Stomach smooth muscle (tissue), 2 donors: ENCODE measurements around the gene MLLT3.

Experiments used
- H3K27ac ChIP-seq: one replicate; pipeline ENCODE4 v1.7.0; 2013; ENCODE audit warnings: mild to moderate bottlenecking, low read length, inconsistent platforms
- H3K27me3 ChIP-seq, 2 donors: one replicate each; pipeline ENCODE4 v1.7.0; 2013; ENCODE audit warnings: low read length in 2 of 2; ENCODE audit not compliant: insufficient read depth in 2 of 2, control insufficient read depth in 1 of 2
- H3K36me3 ChIP-seq, 2 donors: one replicate each; pipeline ENCODE4 v1.7.0; 2013; ENCODE audit warnings: low read length in 2 of 2; ENCODE audit not compliant: control insufficient read depth in 2 of 2, insufficient read depth in 2 of 2
- H3K4me1 ChIP-seq: one replicate; pipeline ENCODE4 v1.7.0; 2013; ENCODE audit warnings: low read length; ENCODE audit not compliant: control insufficient read depth, insufficient read depth
- H3K4me3 ChIP-seq, 2 donors: one replicate each; pipeline ENCODE4 v1.7.0; 2013; ENCODE audit warnings: low read length in 2 of 2
- H3K9ac ChIP-seq, 2 donors: one replicate each; pipeline ENCODE4 v1.7.0; 2013; ENCODE audit warnings: low read length in 2 of 2, mild to moderate bottlenecking in 1 of 2
- H3K9me3 ChIP-seq, 2 donors: one replicate each; pipeline ENCODE4 v1.7.0; 2013; ENCODE audit warnings: low read length in 2 of 2; ENCODE audit not compliant: control insufficient read depth in 2 of 2
- donor health status: healthy.
- donor health status: Pancreatic carcinoma.

Gene MLLT3

GRCh38 chr9:20500101-20500500, 122.2 kb downstream of the MLLT3 start:
- no peaks in the 10 kb centered on the region for H3K27me3 ChIP-seq
- H3K27ac ChIP-seq: no peak overlapping the region
- H3K9me3 ChIP-seq: no peaks in the 10 kb centered on the region
- H3K4me3 ChIP-seq: no peak overlapping the region
- H3K4me1 ChIP-seq: peaks cover 3% of the 10 kb centered on the region
- H3K36me3 ChIP-seq: no peaks in the 10 kb centered on the region
- H3K9ac ChIP-seq: no peak overlapping the region

GRCh38 chr9:20499013-20499412, 123.3 kb downstream of the MLLT3 start:
- Histone ChIP-seq H3K36me3 (no peaks in the 10 kb centered on the region), H3K27me3 (no peaks in the 10 kb centered on the region), H3K4me3 (no peak overlapping the region), H3K4me1 (no peaks in the 10 kb centered on the region), H3K27ac (no peak overlapping the region), H3K9ac (no peak overlapping the region), H3K9me3 (no peaks in the 10 kb centered on the region)

DNA sequence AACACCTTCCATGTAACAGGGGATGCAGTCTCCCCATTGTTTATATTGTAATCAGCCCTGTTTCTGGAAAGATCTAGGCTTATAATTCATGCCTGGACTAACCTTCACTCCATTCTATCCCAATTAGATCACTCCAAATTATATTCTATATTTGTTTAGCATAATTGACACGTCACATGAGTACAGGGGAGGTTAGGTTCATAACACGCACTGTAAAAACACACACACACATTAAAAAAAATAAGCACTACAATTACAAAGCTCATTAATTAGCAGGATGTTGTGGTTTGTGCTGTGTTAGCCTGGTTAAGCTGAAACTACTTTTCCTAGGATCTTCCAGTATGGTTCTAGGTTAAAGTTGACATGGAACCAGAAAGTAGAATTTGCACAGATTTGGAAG, 126.0 kb downstream of the MLLT3 start:
- Histone ChIP-seq H3K4me3 (no peak overlapping the region), H3K9ac (no peak overlapping the region), H3K27me3 (no peaks in the 10 kb centered on the region), H3K4me1 (no peaks in the 10 kb centered on the region), H3K36me3 (no peaks in the 10 kb centered on the region), H3K9me3 (no peaks in the 10 kb centered on the region), H3K27ac (no peak overlapping the region)

GRCh38 chr9:20495098-20495497, 127.2 kb downstream of the MLLT3 start:
- Histone ChIP-seq H3K27me3 (no peaks in the 10 kb centered on the region), H3K9ac (no peak overlapping the region), H3K27ac (no peak overlapping the region), H3K36me3 (no peaks in the 10 kb centered on the region), H3K9me3 (no peaks in the 10 kb centered on the region), H3K4me3 (no peak overlapping the region), H3K4me1 (no peaks in the 10 kb centered on the region)

DNA sequence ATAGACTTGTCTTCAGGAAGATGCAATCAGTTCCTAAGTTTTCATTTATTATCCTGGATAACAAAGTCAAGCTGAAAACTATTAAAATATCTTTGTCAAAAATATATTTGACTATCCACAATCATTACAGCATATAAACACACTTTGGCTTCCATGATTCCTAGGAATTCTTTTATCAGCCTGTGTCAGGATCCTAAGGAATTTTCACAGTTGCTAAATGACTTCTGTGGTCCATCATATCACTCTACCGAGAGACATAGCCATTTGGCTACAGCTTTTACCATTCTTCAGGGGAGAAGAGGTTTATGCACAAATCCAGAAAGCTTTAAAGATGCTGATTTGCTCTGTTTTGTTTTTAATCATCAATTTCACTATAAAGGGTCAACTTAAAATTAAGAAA, 128.3 kb downstream of the MLLT3 start:
- Histone ChIP-seq H3K9ac (no peak overlapping the region), H3K27ac (no peak overlapping the region), H3K36me3 (no peaks in the 10 kb centered on the region), H3K27me3 (no peaks in the 10 kb centered on the region), H3K9me3 (no peaks in the 10 kb centered on the region), H3K4me1 (no peaks in the 10 kb centered on the region), H3K4me3 (no peak overlapping the region)

GRCh38 chr9:20492772-20493171, 129.5 kb downstream of the MLLT3 start:
- Histone ChIP-seq H3K9me3 (no peaks in the 10 kb centered on the region), H3K27me3 (no peaks in the 10 kb centered on the region), H3K4me3 (no peak overlapping the region)

GRCh38 chr9:20491612-20492011, 130.7 kb downstream of the MLLT3 start:
- Histone ChIP-seq H3K4me3 (no peak overlapping the region), H3K27ac (no peak overlapping the region), H3K36me3 (no peaks in the 10 kb centered on the region)

More at GRCh38 chr9:20492772-20493171, 129.5 kb downstream of the MLLT3 start:
- H3K9ac ChIP-seq: no peak overlapping the region
- no peaks in the 10 kb centered on the region for H3K36me3 ChIP-seq
- no peaks in the 10 kb centered on the region for H3K4me1 ChIP-seq
- H3K27ac ChIP-seq: no peak overlapping the region

GRCh38 chr9:20490246-20490834, 132.0 kb downstream of the MLLT3 start:
- Histone ChIP-seq H3K4me3 (no peak overlapping the region), H3K4me1 (no peaks in the 10 kb centered on the region), H3K36me3 (no peaks in the 10 kb centered on the region), H3K27ac (no peak overlapping the region), H3K9me3 (no peaks in the 10 kb centered on the region), H3K27me3 (no peaks in the 10 kb centered on the region), H3K9ac (no peak overlapping the region)

More at GRCh38 chr9:20491612-20492011, 130.7 kb downstream of the MLLT3 start:
- Histone ChIP-seq H3K4me1 (no peaks in the 10 kb centered on the region), H3K9ac (no peak overlapping the region), H3K27me3 (no peaks in the 10 kb centered on the region), H3K9me3 (no peaks in the 10 kb centered on the region)

DNA sequence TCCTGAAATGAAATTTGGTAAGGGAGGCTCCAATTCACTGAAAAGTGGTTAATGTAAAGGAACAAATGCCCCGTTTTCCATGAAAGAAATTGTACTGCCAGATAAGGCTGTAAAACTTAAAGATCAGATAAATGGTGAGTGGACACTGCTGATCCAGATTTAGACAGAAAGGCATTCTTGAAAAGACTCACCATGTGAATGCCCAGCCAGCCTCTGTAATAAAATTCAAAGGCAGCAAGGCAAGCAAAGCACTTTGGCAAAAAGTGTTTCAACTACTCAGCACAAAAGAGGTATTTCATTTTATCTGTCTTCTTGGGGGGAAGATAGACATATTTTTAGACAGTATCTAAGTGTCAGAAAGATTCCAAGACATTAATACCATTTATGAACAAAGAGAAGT, 133.6 kb downstream of the MLLT3 start:
- Histone ChIP-seq H3K4me3 (no peak overlapping the region), H3K27ac (no peak overlapping the region), H3K9ac (no peak overlapping the region), H3K4me1 (no peaks in the 10 kb centered on the region), H3K36me3 (no peaks in the 10 kb centered on the region), H3K9me3 (no peaks in the 10 kb centered on the region), H3K27me3 (no peaks in the 10 kb centered on the region)

DNA sequence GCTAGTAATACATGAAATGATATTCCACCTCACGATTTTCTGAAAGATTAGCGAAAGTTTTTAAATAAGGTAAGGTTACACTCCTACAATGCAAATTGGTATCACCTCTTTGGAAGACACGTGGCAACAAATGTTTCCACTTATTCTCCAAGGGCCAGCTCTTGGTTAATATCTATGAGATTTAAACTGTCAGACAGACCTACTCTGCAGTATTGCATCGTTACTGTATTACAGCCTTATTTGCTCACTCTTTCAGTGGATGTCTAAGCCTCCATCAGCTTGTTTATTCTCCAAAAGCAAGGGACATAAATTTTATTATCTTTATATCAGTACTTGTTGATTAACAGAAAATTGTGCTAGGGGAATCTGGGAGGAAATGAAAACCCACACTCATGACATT, 135.7 kb downstream of the MLLT3 start:
- H3K36me3 ChIP-seq: no peaks in the 10 kb centered on the region
- H3K9ac ChIP-seq: no peak overlapping the region
- no peaks in the 10 kb centered on the region for H3K27me3 ChIP-seq
- no peak overlapping the region for H3K27ac ChIP-seq
- H3K4me3 ChIP-seq: no peak overlapping the region
- no peaks in the 10 kb centered on the region for H3K9me3 ChIP-seq
- no peaks in the 10 kb centered on the region for H3K4me1 ChIP-seq

DNA sequence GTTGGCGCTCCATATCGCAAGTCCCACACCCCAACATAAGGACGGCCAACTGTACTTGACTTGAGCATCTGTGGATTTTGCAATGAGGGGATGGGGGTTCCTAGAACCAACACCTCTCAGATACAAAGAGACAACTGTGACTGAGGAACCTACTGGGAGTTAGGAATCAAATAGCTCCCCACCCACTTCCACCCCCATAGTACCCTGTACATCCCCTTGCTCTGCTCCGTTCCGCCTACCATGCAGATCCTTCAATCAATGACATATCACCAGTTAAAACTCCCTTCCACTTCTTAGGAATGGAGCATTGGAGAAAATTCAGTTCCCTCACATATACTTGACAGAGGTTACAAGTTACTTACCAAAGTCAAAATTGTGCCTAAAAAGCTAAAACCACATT, 140.9 kb downstream of the MLLT3 start:
- Histone ChIP-seq H3K27me3 (no peaks in the 10 kb centered on the region), H3K4me1 (peaks cover 4% of the 10 kb centered on the region), H3K27ac (no peak overlapping the region), H3K9me3 (no peaks in the 10 kb centered on the region), H3K36me3 (no peaks in the 10 kb centered on the region), H3K9ac (no peak overlapping the region), H3K4me3 (no peak overlapping the region)
